H9 (cell line): Measurements from ENCODE around the gene L1CAM. TPM values are rescaled to one million over a fixed set of nuclear protein-coding genes. Genes with fewer than 3 reads are reported as not detected.

ENCODE experiments used
- DNase-seq: peaks from one replicate; pipeline ENCODE4 v3.0.0-alpha.2; 2017
- H2AFZ ChIP-seq: one replicate; pipeline ENCODE4 v1.6.1; 2013; ENCODE audit warnings: mild to moderate bottlenecking, low read length, control low read depth, moderate library complexity
- H2AK5ac ChIP-seq: 2 replicates; pipeline ENCODE4 v1.6.1; 2013; ENCODE audit warnings: low read length, control low read depth, mixed read lengths; ENCODE audit not compliant: insufficient read length
- H2BK120ac ChIP-seq: one replicate; pipeline ENCODE4 v1.6.1; 2013; ENCODE audit warnings: low read depth, mild to moderate bottlenecking, low read length, control low read depth, inconsistent platforms; ENCODE audit not compliant: poor library complexity, severe bottlenecking
- H2BK12ac ChIP-seq: 2 replicates; pipeline ENCODE4 v1.6.1; 2013; ENCODE audit warnings: low read length, control low read depth, mixed read lengths, low read depth; ENCODE audit not compliant: insufficient read length
- H2BK15ac ChIP-seq: 2 replicates; pipeline ENCODE4 v1.6.1; 2013; ENCODE audit warnings: low read depth, low read length, control low read depth
- H2BK20ac ChIP-seq: one replicate; pipeline ENCODE4 v1.6.1; 2013; ENCODE audit warnings: low read depth, mild to moderate bottlenecking, low read length, control low read depth, inconsistent platforms; ENCODE audit not compliant: poor library complexity, severe bottlenecking
- H2BK5ac ChIP-seq: 2 replicates; pipeline ENCODE4 v1.6.1; 2013; ENCODE audit warnings: low read length, control low read depth, mixed read lengths; ENCODE audit not compliant: insufficient read length
- H3K14ac ChIP-seq: 2 replicates; pipeline ENCODE4 v1.6.1; 2013; ENCODE audit warnings: low read length, control low read depth; ENCODE audit not compliant: insufficient read depth
- H3K18ac ChIP-seq: 2 replicates; pipeline ENCODE4 v1.6.1; 2013; ENCODE audit warnings: low read depth, mild to moderate bottlenecking, mixed read lengths, low read length, control low read depth; ENCODE audit not compliant: insufficient read length
- H3K23ac ChIP-seq: 2 replicates; pipeline ENCODE4 v1.6.1; 2013; ENCODE audit warnings: low read length, control low read depth, mixed read lengths, low read depth; ENCODE audit not compliant: insufficient read length
- H3K23me2 ChIP-seq: 2 replicates; pipeline ENCODE4 v1.6.1; 2013; ENCODE audit warnings: low read depth, mild to moderate bottlenecking, mixed read lengths, low read length, control low read depth; ENCODE audit not compliant: insufficient read length, poor library complexity, severe bottlenecking
- H3K27ac ChIP-seq: 2 replicates; pipeline ENCODE4 v1.5.1; 2013; ENCODE audit warnings: low read length, control low read depth, mixed read lengths, low read depth; ENCODE audit not compliant: insufficient read length
- H3K27me3 ChIP-seq: 2 replicates; pipeline ENCODE4 v1.6.1; 2013; ENCODE audit warnings: low read length, control low read depth, inconsistent platforms; ENCODE audit not compliant: insufficient read depth
- H3K4ac ChIP-seq: 2 replicates; pipeline ENCODE4 v1.6.1; 2013; ENCODE audit warnings: low read depth, mild to moderate bottlenecking, control low read depth, inconsistent platforms, low read length, moderate library complexity
- H3K4me1 ChIP-seq: 2 replicates; pipeline ENCODE4 v1.6.1; 2013; ENCODE audit warnings: low read length, control low read depth, inconsistent platforms; ENCODE audit not compliant: insufficient read depth
- H3K4me2 ChIP-seq: 2 replicates; pipeline ENCODE4 v1.6.1; 2013; ENCODE audit warnings: low read length, control low read depth, mixed read lengths; ENCODE audit not compliant: insufficient read length, insufficient read depth
- H3K56ac ChIP-seq: 2 replicates; pipeline ENCODE4 v1.6.1; 2013; ENCODE audit warnings: low read depth, mild to moderate bottlenecking, mixed read lengths, low read length, control low read depth; ENCODE audit not compliant: insufficient read length
- H3K79me1 ChIP-seq: 2 replicates; pipeline ENCODE4 v1.6.1; 2013; ENCODE audit warnings: low read depth, mild to moderate bottlenecking, moderate library complexity, low read length, control low read depth, inconsistent platforms; ENCODE audit not compliant: insufficient read depth, poor library complexity, severe bottlenecking
- H3K79me2 ChIP-seq: 2 replicates; pipeline ENCODE4 v1.6.1; 2013; ENCODE audit warnings: low read length, control low read depth, inconsistent platforms; ENCODE audit not compliant: insufficient read depth
- H3K9ac ChIP-seq: 2 replicates; pipeline ENCODE4 v1.6.1; 2013; ENCODE audit warnings: low read length, control low read depth, mixed read lengths; ENCODE audit not compliant: insufficient read length; ENCODE audit errors: extremely low read depth
- H3K9me3 ChIP-seq: one replicate; pipeline ENCODE4 v1.6.1; 2013; ENCODE audit warnings: low read depth, low read length, inconsistent platforms; ENCODE audit not compliant: control insufficient read depth
- H3T11ph ChIP-seq: one replicate; pipeline ENCODE4 v1.6.1; 2013; ENCODE audit warnings: mild to moderate bottlenecking, low read length, control low read depth, inconsistent platforms
- H4K20me1 ChIP-seq: one replicate; pipeline ENCODE4 v1.6.1; 2013; ENCODE audit not compliant: control insufficient read depth, insufficient read length, insufficient read depth
- H4K5ac ChIP-seq: 2 replicates; pipeline ENCODE4 v1.6.1; 2013; ENCODE audit warnings: low read depth, mild to moderate bottlenecking, mixed read lengths, low read length, control low read depth; ENCODE audit not compliant: insufficient read length
- H4K8ac ChIP-seq: replicated peaks from 2 replicates; pipeline ENCODE4 v1.6.1; 2013; ENCODE audit warnings: low read length, control low read depth, mixed read lengths, low read depth; ENCODE audit not compliant: insufficient read length
- H4K91ac ChIP-seq: 2 replicates; pipeline ENCODE4 v1.6.1; 2013; ENCODE audit warnings: low read depth, mild to moderate bottlenecking, moderate library complexity, mixed read lengths, low read length, control low read depth; ENCODE audit not compliant: insufficient read length
- H3K27ac Mint-ChIP-seq, 3 experiments: 2 replicates in 2 of 3; 3 replicates in 1 of 3; pipeline ENCODE4 v1.8.0; 2020 to 2021; ENCODE audit warnings: mixed read lengths in 3 of 3, mild to moderate bottlenecking in 1 of 3, moderate library complexity in 1 of 3
- H3K27me3 Mint-ChIP-seq: 2 replicates; pipeline ENCODE4 v1.8.0; 2021; ENCODE audit warnings: low read depth, mild to moderate bottlenecking, moderate library complexity, mixed read lengths
- H3K36me3 Mint-ChIP-seq, 3 experiments: 2 replicates in 2 of 3; 3 replicates in 1 of 3; pipeline ENCODE4 v1.8.0; 2020 to 2021; ENCODE audit warnings: low read depth in 3 of 3, mixed read lengths in 3 of 3; ENCODE audit not compliant: insufficient read depth in 1 of 3
- H3K4me1 Mint-ChIP-seq, 2 experiments: 2 replicates each; pipeline ENCODE4 v1.8.0; 2020; ENCODE audit warnings: mixed read lengths in 2 of 2
- H3K4me3 Mint-ChIP-seq, 2 experiments: 2 replicates in 1 of 2; 3 replicates in 1 of 2; pipeline ENCODE4 v1.8.0; 2020 to 2021; ENCODE audit warnings: mild to moderate bottlenecking in 2 of 2, mixed read lengths in 2 of 2, moderate library complexity in 1 of 2
- H3K9me3 Mint-ChIP-seq, 2 experiments: 2 replicates in 1 of 2; 3 replicates in 1 of 2; pipeline ENCODE4 v1.8.0; 2020; ENCODE audit warnings: mild to moderate bottlenecking in 2 of 2, mixed read lengths in 2 of 2, moderate library complexity in 1 of 2
- WGBS: extraction: QIAGEN DNeasy Blood & Tissue Kit; methylation state at CpG from one replicate; pipeline ENCODE4 v1.1.7; 2013; ENCODE audit warnings: missing lambda C conversion rate, low lambda C conversion rate, mixed read lengths; ENCODE audit not compliant: insufficient read length; ENCODE audit errors: extremely low coverage; 5-methylcytosine and 5-hydroxymethylcytosine counted together
- total RNA-seq: library from RNA; stranded (reverse); gene quantifications from 2 replicates; pipeline ENCODE4 v1.2.1, GENCODE V29; 2021
- TF ChIP-seq, protein P1 (sequence below): fragments of 200-600 bp; sonication (generic); conservative IDR thresholded peaks from 3 replicates; pipeline ENCODE4 v1.8.0; 2021; ENCODE audit warnings: antibody characterized with exemption, mild to moderate bottlenecking

The L1CAM gene
- total RNA-seq, 1 experiment from 2014 or later: 22.7 TPM

GRCh38 chrX:153884590-153884989 is 1.4 kb downstream of the L1CAM start:
- H3K79me2 ChIP-seq: no peaks in the 10 kb centered on the region
- DNase-seq: no peak
- H3K4me2 ChIP-seq: no peak overlapping the region

More at GRCh38 chrX:153884590-153884989, 1.4 kb downstream of the L1CAM start:
- Histone ChIP-seq H3K9me3 (peaks cover 11% of the 10 kb centered on the region), H2BK20ac (no peak overlapping the region), H4K91ac (no peak overlapping the region), H3T11ph (no peak overlapping the region), H3K23ac (no peak overlapping the region), H2AFZ (no peak overlapping the region), H3K79me1 (no peaks in the 10 kb centered on the region), H3K4me1 (no peaks in the 10 kb centered on the region), H3K18ac (no peak overlapping the region), H3K27me3 (no peaks in the 10 kb centered on the region), H2BK15ac (no peak overlapping the region), H3K14ac (no peak overlapping the region), H3K56ac (no peak overlapping the region), H3K23me2 (peaks cover 4% of the 10 kb centered on the region), H4K8ac (no peak overlapping the region), H3K27ac (no peak overlapping the region), H2BK12ac (no peak overlapping the region), H2BK5ac (no peak overlapping the region), H4K5ac (no peak overlapping the region), H3K9ac (no peak overlapping the region), H3K4ac (no peak overlapping the region), H2AK5ac (no peak overlapping the region), H2BK120ac (no peak overlapping the region), H4K20me1 (no peaks in the 10 kb centered on the region)
- peaks cover 12 to 36% of the 10 kb centered on the region in 2 experiments for H3K4me1 Mint-ChIP-seq
- TF ChIP-seq, protein P1, sequence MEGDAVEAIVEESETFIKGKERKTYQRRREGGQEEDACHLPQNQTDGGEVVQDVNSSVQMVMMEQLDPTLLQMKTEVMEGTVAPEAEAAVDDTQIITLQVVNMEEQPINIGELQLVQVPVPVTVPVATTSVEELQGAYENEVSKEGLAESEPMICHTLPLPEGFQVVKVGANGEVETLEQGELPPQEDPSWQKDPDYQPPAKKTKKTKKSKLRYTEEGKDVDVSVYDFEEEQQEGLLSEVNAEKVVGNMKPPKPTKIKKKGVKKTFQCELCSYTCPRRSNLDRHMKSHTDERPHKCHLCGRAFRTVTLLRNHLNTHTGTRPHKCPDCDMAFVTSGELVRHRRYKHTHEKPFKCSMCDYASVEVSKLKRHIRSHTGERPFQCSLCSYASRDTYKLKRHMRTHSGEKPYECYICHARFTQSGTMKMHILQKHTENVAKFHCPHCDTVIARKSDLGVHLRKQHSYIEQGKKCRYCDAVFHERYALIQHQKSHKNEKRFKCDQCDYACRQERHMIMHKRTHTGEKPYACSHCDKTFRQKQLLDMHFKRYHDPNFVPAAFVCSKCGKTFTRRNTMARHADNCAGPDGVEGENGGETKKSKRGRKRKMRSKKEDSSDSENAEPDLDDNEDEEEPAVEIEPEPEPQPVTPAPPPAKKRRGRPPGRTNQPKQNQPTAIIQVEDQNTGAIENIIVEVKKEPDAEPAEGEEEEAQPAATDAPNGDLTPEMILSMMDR: peak; percentile 51; the same call in 2 of the 3 replicates
- no peak overlapping the region for H3K27ac Mint-ChIP-seq
- peaks cover 45 to 69% of the 10 kb centered on the region in 2 experiments for H3K9me3 Mint-ChIP-seq
- H3K36me3 Mint-ChIP-seq: peaks cover 4 to 14% (median 11%) of the 10 kb centered on the region in 3 experiments; a peak in 6 of 7 replicates
- peaks cover 31% of the 10 kb centered on the region for H3K27me3 Mint-ChIP-seq
- H3K4me3 Mint-ChIP-seq: peak overlapping the region in 1 of 2 experiments; percentile 81; a peak in 4 of 5 replicates
- WGBS: no CpG with 5 or more reads among the region's 6 CpGs
